Astrocyte (in vitro differentiated cells and primary cell): ENCODE measurements around the gene CEP95. TPM values are rescaled to one million over a fixed set of nuclear protein-coding genes. Genes with fewer than 3 reads are reported as not detected.

Experiments used
- DNase-seq: peaks from one replicate; pipeline ENCODE4 v3.0.0-alpha.2; 2010; ENCODE audit warnings: low read depth
- FAIRE-seq: peaks from 2 replicates; lab custom pipeline; 2011; peaks lifted over from hg19 to GRCh38; lab: Jason Lieb, UNC
- H2AFZ ChIP-seq: 2 replicates; pipeline ENCODE4 v1.6.0; 2012; ENCODE audit warnings: low read depth, low read length, inconsistent platforms
- H3K27ac ChIP-seq: 2 replicates; pipeline ENCODE4 v1.5.1; 2011; ENCODE audit warnings: low read depth, low read length, inconsistent platforms
- H3K27me3 ChIP-seq: 2 replicates; pipeline ENCODE4 v1.6.0; 2011; ENCODE audit warnings: low read length, inconsistent platforms; ENCODE audit not compliant: insufficient read depth
- H3K36me3 ChIP-seq: 2 replicates; pipeline ENCODE4 v1.5.1; 2011; ENCODE audit warnings: low read length, inconsistent platforms; ENCODE audit not compliant: insufficient read depth
- H3K4me1 ChIP-seq: 2 replicates; pipeline ENCODE4 v1.5.1; 2011; ENCODE audit warnings: low read length, inconsistent platforms; ENCODE audit not compliant: insufficient read depth
- H3K4me2 ChIP-seq: 2 replicates; pipeline ENCODE4 v1.6.0; 2012; ENCODE audit warnings: low read length, inconsistent platforms
- H3K4me3 ChIP-seq: 2 replicates; pipeline ENCODE4 v1.5.1; 2011; ENCODE audit warnings: low read depth, mild to moderate bottlenecking, low read length, inconsistent platforms; ENCODE audit not compliant: insufficient read depth
- H3K79me2 ChIP-seq: 2 replicates; pipeline ENCODE4 v1.6.0; 2012; ENCODE audit warnings: mild to moderate bottlenecking, low read length, inconsistent platforms; ENCODE audit not compliant: insufficient read depth
- H3K9ac ChIP-seq: 2 replicates; pipeline ENCODE4 v1.6.0; 2012; ENCODE audit warnings: mild to moderate bottlenecking, low read length, inconsistent platforms
- H3K9me3 ChIP-seq: 2 replicates; pipeline ENCODE4 v1.5.1; 2012; ENCODE audit warnings: low read depth, mild to moderate bottlenecking, low read length, inconsistent platforms; ENCODE audit not compliant: insufficient read depth
- H4K20me1 ChIP-seq: 2 replicates; pipeline ENCODE4 v1.6.0; 2012; ENCODE audit warnings: low read length, inconsistent platforms; ENCODE audit not compliant: insufficient read depth
- H3K27ac Mint-ChIP-seq: one replicate; pipeline ENCODE4 v1.8.0; 2021; ENCODE audit warnings: mild to moderate bottlenecking, mixed read lengths; ENCODE audit not compliant: unreplicated experiment
- H3K27me3 Mint-ChIP-seq: one replicate; pipeline ENCODE4 v1.8.0; 2021; ENCODE audit warnings: low read depth, mixed read lengths; ENCODE audit not compliant: unreplicated experiment
- H3K36me3 Mint-ChIP-seq: one replicate; pipeline ENCODE4 v1.8.0; 2021; ENCODE audit warnings: low read depth, mixed read lengths; ENCODE audit not compliant: unreplicated experiment
- H3K4me1 Mint-ChIP-seq: one replicate; pipeline ENCODE4 v1.8.0; 2021; ENCODE audit warnings: low read depth, mixed read lengths; ENCODE audit not compliant: unreplicated experiment
- H3K4me3 Mint-ChIP-seq: one replicate; pipeline ENCODE4 v1.8.0; 2021; ENCODE audit warnings: mild to moderate bottlenecking, moderate library complexity, mixed read lengths; ENCODE audit not compliant: unreplicated experiment
- H3K9me3 Mint-ChIP-seq: one replicate; pipeline ENCODE4 v1.8.0; 2021; ENCODE audit warnings: mild to moderate bottlenecking, mixed read lengths; ENCODE audit not compliant: unreplicated experiment
- EZH2 ChIP-seq: IDR thresholded peaks from 2 replicates; pipeline ENCODE4 v1.6.1; 2012; ENCODE audit warnings: mild to moderate bottlenecking, low read length, inconsistent platforms; ENCODE audit not compliant: insufficient read depth
- total RNA-seq: library from RNA; stranded (reverse); gene quantifications from 2 replicates; pipeline ENCODE4 v1.2.1, GENCODE V29; 2021
- TF ChIP-seq, protein P1 (sequence below): IDR thresholded peaks from 2 replicates; pipeline ENCODE4 v1.5.1; 2011; ENCODE audit warnings: low read depth, mild to moderate bottlenecking, inconsistent platforms, low read length, moderate library complexity; ENCODE audit not compliant: insufficient read depth

The CEP95 gene
- total RNA-seq, 1 donor from 2014 or later = 35.2 TPM

DNA sequence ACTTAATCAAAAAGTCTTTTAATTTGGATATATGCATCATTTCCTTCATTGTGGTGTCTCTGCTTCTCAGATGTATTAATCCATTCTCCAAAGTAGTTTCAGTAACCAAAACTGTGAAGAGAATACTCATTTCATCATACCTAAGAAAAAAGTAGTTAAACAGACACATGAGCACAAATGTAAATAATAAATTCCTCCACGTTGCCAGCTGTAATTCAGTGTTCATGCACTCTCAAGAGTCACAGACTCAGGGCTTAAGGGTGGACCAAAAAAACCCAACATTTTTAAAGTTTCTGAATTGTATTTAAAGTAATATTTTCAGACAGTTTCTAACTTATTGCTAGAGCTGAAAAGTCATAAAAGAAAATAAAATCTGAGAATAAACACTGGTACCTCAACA is 28.9 kb upstream of the CEP95 start:
- TF ChIP-seq, protein P1, sequence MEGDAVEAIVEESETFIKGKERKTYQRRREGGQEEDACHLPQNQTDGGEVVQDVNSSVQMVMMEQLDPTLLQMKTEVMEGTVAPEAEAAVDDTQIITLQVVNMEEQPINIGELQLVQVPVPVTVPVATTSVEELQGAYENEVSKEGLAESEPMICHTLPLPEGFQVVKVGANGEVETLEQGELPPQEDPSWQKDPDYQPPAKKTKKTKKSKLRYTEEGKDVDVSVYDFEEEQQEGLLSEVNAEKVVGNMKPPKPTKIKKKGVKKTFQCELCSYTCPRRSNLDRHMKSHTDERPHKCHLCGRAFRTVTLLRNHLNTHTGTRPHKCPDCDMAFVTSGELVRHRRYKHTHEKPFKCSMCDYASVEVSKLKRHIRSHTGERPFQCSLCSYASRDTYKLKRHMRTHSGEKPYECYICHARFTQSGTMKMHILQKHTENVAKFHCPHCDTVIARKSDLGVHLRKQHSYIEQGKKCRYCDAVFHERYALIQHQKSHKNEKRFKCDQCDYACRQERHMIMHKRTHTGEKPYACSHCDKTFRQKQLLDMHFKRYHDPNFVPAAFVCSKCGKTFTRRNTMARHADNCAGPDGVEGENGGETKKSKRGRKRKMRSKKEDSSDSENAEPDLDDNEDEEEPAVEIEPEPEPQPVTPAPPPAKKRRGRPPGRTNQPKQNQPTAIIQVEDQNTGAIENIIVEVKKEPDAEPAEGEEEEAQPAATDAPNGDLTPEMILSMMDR = no peak
- no peak for TF ChIP-seq EZH2

DNA sequence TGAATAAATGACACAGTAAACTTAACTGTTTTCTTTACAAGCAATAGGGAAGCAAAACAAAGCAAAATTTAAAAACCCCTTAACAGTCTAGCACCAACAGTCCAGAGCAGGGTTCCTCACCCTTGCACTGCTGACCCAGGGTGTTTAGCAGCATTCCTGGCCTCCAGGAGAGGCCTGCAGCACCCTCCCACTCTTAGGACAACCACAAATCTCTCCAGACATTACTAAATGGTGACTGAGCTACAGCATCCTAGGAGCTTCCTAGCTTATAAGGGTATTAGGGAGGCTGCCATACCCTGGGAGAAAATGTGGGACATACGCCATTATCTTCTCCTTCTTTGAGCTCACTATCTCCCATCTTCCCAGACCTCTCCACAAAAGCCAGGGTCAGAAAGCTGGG is 25.8 kb upstream of the CEP95 start:
- FAIRE-seq = no peak
- peaks cover 9% of the 10 kb centered on the region for H3K36me3 Mint-ChIP-seq

More for the DNA sequence above, 28.9 kb upstream of the CEP95 start:
- H2AFZ ChIP-seq = no peak overlapping the region
- H3K4me1 ChIP-seq = no peaks in the 10 kb centered on the region
- FAIRE-seq (no peak), DNase-seq (no peak)
- H3K9ac ChIP-seq = no peak overlapping the region
- no peaks in the 10 kb centered on the region for H3K27me3 Mint-ChIP-seq
- H3K36me3 ChIP-seq = peaks cover 5% of the 10 kb centered on the region
- no peaks in the 10 kb centered on the region for H4K20me1 ChIP-seq
- H3K9me3 ChIP-seq = no peaks in the 10 kb centered on the region
- H3K36me3 Mint-ChIP-seq = peaks cover 2% of the 10 kb centered on the region
- no peak overlapping the region for H3K4me3 ChIP-seq
- H3K4me1 Mint-ChIP-seq = peaks cover 8% of the 10 kb centered on the region
- no peak overlapping the region for H3K27ac Mint-ChIP-seq
- H3K9me3 Mint-ChIP-seq = no peaks in the 10 kb centered on the region
- H3K4me3 Mint-ChIP-seq = no peak overlapping the region
- H3K4me2 ChIP-seq = no peak overlapping the region
- H3K79me2 ChIP-seq = no peaks in the 10 kb centered on the region
- no peaks in the 10 kb centered on the region for H3K27me3 ChIP-seq
- no peak overlapping the region for H3K27ac ChIP-seq

DNA sequence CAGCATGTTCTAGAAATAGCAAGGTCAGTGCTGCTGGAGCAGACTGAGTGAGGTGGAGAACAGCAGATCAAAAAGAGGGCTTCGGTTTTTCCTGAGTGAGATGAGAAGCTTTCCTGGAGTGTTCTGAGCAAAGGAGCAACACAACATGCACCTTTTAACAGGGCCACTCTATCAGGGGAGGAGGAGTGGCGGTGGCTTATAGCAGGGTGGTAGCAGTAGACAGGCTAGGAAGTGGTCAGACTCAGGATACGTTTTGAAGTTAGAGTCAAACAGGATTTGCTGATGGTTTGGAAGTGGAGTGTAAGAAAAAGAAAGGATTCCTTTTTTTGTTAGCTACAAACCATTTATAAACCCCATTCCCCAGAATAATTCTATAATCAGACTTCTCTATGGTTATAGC is 22.4 kb upstream of the CEP95 start:
- DNase-seq (no peak), FAIRE-seq (no peak)
- Histone ChIP-seq H3K9ac (no peak overlapping the region), H3K27me3 (no peaks in the 10 kb centered on the region), H3K4me1 (no peaks in the 10 kb centered on the region), H3K36me3 (peaks cover 5% of the 10 kb centered on the region), H3K9me3 (no peaks in the 10 kb centered on the region), H3K27ac (no peak overlapping the region), H4K20me1 (no peaks in the 10 kb centered on the region), H2AFZ (no peak overlapping the region), H3K4me2 (no peak overlapping the region), H3K4me3 (no peak overlapping the region), H3K79me2 (no peaks in the 10 kb centered on the region)
- H3K9me3 Mint-ChIP-seq = no peaks in the 10 kb centered on the region
- TF ChIP-seq, protein P1 = no peak
- TF ChIP-seq EZH2 = no peak
- peaks cover 12% of the 10 kb centered on the region for H3K36me3 Mint-ChIP-seq
- peaks cover 11% of the 10 kb centered on the region for H3K4me1 Mint-ChIP-seq
- no peak overlapping the region for H3K27ac Mint-ChIP-seq
- H3K27me3 Mint-ChIP-seq = no peaks in the 10 kb centered on the region
- no peak overlapping the region for H3K4me3 Mint-ChIP-seq

More for the DNA sequence above, 25.8 kb upstream of the CEP95 start:
- TF ChIP-seq, protein P1 = no peak
- no peak for TF ChIP-seq EZH2
- Histone ChIP-seq H4K20me1 (no peaks in the 10 kb centered on the region), H3K4me2 (no peak overlapping the region), H3K9ac (no peak overlapping the region), H3K9me3 (no peaks in the 10 kb centered on the region), H2AFZ (no peak overlapping the region), H3K79me2 (no peaks in the 10 kb centered on the region), H3K36me3 (peaks cover 5% of the 10 kb centered on the region), H3K27me3 (no peaks in the 10 kb centered on the region), H3K27ac (no peak overlapping the region), H3K4me3 (no peak overlapping the region), H3K4me1 (no peaks in the 10 kb centered on the region)
- no peaks in the 10 kb centered on the region for H3K27me3 Mint-ChIP-seq
- H3K4me1 Mint-ChIP-seq = peaks cover 11% of the 10 kb centered on the region
- no peak for DNase-seq
- no peak overlapping the region for H3K4me3 Mint-ChIP-seq
- no peaks in the 10 kb centered on the region for H3K9me3 Mint-ChIP-seq
- no peak overlapping the region for H3K27ac Mint-ChIP-seq
